Measurements from ENCODE around the gene SLC16A5.

SLC16A5 gene

GRCh38 chr17:75077072-75077495 lies 10.7 kb upstream of the SLC16A5 start:
- Histone ChIP-seq H3K27me3 (replicated peaks; ENCODE audit: insufficient read depth, low read length) (no peaks in the 10 kb centered on the region), H3K9me2 (replicated peaks; ENCODE audit: insufficient read depth, low read length) (no peaks in the 10 kb centered on the region), H3K4me3 (ENCODE audit: low read length) (no peak overlapping the region), H3K9ac (ENCODE audit: low read length) (no peak overlapping the region), H3F3A (ENCODE audit: insufficient read depth, low read length) (no peaks in the 10 kb centered on the region), H3K79me2 (ENCODE audit: low read length) (no peaks in the 10 kb centered on the region), H3K4me2 (ENCODE audit: low read depth, low read length) (peak overlapping the region; percentile 20; the same call in 1 of the 2 replicates), H4K20me1 (ENCODE audit: insufficient read depth, low read length) (no peaks in the 10 kb centered on the region), H3K9me3 (replicated peaks; ENCODE audit: insufficient read depth, low read length) (no peaks in the 10 kb centered on the region), H3K27ac (ENCODE audit: low read length) (no peak overlapping the region), H2AFZ (ENCODE audit: low read length) (no peak overlapping the region), H3K4me1 (ENCODE audit: low read length) (no peaks in the 10 kb centered on the region), H3K36me3 (replicated peaks; ENCODE audit: insufficient read depth, low read length) (no peaks in the 10 kb centered on the region)
- DNase-seq, result no peak
- TF ChIP-seq EZH2 (optimal IDR thresholded peaks at IDR 0.05; ENCODE audit: low read depth, low read length), result no peak
- TF ChIP-seq CTCF (IDR thresholded peaks at IDR 0.05; ENCODE audit: low read length), result no peak
- no peak for TF ChIP-seq EZH2phosphoT487 (IDR thresholded peaks at IDR 0.05; ENCODE audit: low read length)

GRCh38 chr17:75077496-75078283 lies 10.1 kb upstream of the SLC16A5 start:
- Histone ChIP-seq H3K9me3 (replicated peaks; ENCODE audit: insufficient read depth, low read length) (no peaks in the 10 kb centered on the region), H3K27me3 (replicated peaks; ENCODE audit: insufficient read depth, low read length) (no peaks in the 10 kb centered on the region), H4K20me1 (ENCODE audit: insufficient read depth, low read length) (no peaks in the 10 kb centered on the region), H3K4me1 (ENCODE audit: low read length) (no peaks in the 10 kb centered on the region), H3F3A (ENCODE audit: insufficient read depth, low read length) (no peaks in the 10 kb centered on the region), H3K27ac (ENCODE audit: low read length) (no peak overlapping the region), H3K9me2 (replicated peaks; ENCODE audit: insufficient read depth, low read length) (no peaks in the 10 kb centered on the region), H3K79me2 (ENCODE audit: low read length) (no peaks in the 10 kb centered on the region), H2AFZ (ENCODE audit: low read length) (0 out of 2 replicates have a peak overlapping the region, but pooled peaks have one; percentile 20), H3K9ac (ENCODE audit: low read length) (no peak overlapping the region), H3K36me3 (replicated peaks; ENCODE audit: insufficient read depth, low read length) (no peaks in the 10 kb centered on the region), H3K4me2 (ENCODE audit: low read depth, low read length) (peak overlapping the region; percentile 20; the same call in 1 of the 2 replicates), H3K4me3 (ENCODE audit: low read length) (no peak overlapping the region)
- TF ChIP-seq EZH2phosphoT487 (IDR thresholded peaks at IDR 0.05; ENCODE audit: low read length) (no peak), EZH2 (optimal IDR thresholded peaks at IDR 0.05; ENCODE audit: low read depth, low read length) (no peak), CTCF (IDR thresholded peaks at IDR 0.05; ENCODE audit: low read length) (no peak)
- no peak for DNase-seq

- Histone ChIP-seq H3K79me2 (ENCODE audit: low read length) (no peaks in the 10 kb centered on the region), H3K9ac (ENCODE audit: low read length) (no peak overlapping the region), H3K4me2 (ENCODE audit: low read depth, low read length) (no peak overlapping the region), H4K20me1 (ENCODE audit: insufficient read depth, low read length) (no peaks in the 10 kb centered on the region), H3K4me1 (ENCODE audit: low read length) (no peaks in the 10 kb centered on the region), H3K9me3 (replicated peaks; ENCODE audit: insufficient read depth, low read length) (no peaks in the 10 kb centered on the region), H3K36me3 (replicated peaks; ENCODE audit: insufficient read depth, low read length) (no peaks in the 10 kb centered on the region), H3K27ac (ENCODE audit: low read length) (no peak overlapping the region), H3K9me2 (replicated peaks; ENCODE audit: insufficient read depth, low read length) (no peaks in the 10 kb centered on the region), H3K4me3 (ENCODE audit: low read length) (no peak overlapping the region), H2AFZ (ENCODE audit: low read length) (no peak overlapping the region), H3F3A (ENCODE audit: insufficient read depth, low read length) (no peaks in the 10 kb centered on the region), H3K27me3 (replicated peaks; ENCODE audit: insufficient read depth, low read length) (no peaks in the 10 kb centered on the region)
- DNase-seq, result no peak
- no peak for TF ChIP-seq CTCF (IDR thresholded peaks at IDR 0.05; ENCODE audit: low read length)
Measured at GRCh38 chr17:75078284-75079022, 9.3 kb upstream of the SLC16A5 start.

Data from MM.1S (cell line).